OCI-LY1 (cell line): ENCODE data around the gene SPRED3.

ENCODE experiments used
- H2AFZ ChIP-seq: fragments of 200-600 bp; sonication (generic), shearing (Covaris generic); 2 replicates; pipeline ENCODE4 v1.6.0; 2014; ENCODE audit warnings: antibody characterized with exemption, mild to moderate bottlenecking, low read length
- H3F3A ChIP-seq: fragments of 200-600 bp; sonication (generic), shearing (Covaris generic); 2 replicates; pipeline ENCODE4 v1.6.0; 2014; ENCODE audit warnings: mild to moderate bottlenecking, antibody characterized with exemption, low read length, moderate library complexity; ENCODE audit not compliant: insufficient read depth
- H3K27ac ChIP-seq: fragments of 200-600 bp; sonication (generic); 2 replicates; pipeline ENCODE4 v1.5.1; 2014; ENCODE audit warnings: low read length, mixed run types, mild to moderate bottlenecking, low read depth; ENCODE audit not compliant: poor library complexity, severe bottlenecking
- H3K27me3 ChIP-seq: fragments of 200-600 bp; sonication (generic); 2 replicates; pipeline ENCODE4 v1.6.0; 2014; ENCODE audit warnings: antibody characterized with exemption, mild to moderate bottlenecking, low read length, moderate library complexity; ENCODE audit not compliant: insufficient read depth
- H3K36me3 ChIP-seq: fragments of 200-600 bp; sonication (generic); 2 replicates; pipeline ENCODE4 v1.6.1; 2014; ENCODE audit warnings: mild to moderate bottlenecking, antibody characterized with exemption, low read length, moderate library complexity, mixed read lengths; ENCODE audit not compliant: insufficient read depth
- H3K4me1 ChIP-seq: fragments of 200-600 bp; sonication (generic); 2 replicates; pipeline ENCODE4 v1.5.1; 2014; ENCODE audit warnings: mild to moderate bottlenecking, low read length, moderate library complexity; ENCODE audit not compliant: insufficient read depth, severe bottlenecking
- H3K4me2 ChIP-seq: fragments of 200-600 bp; sonication (generic), shearing (Covaris generic); 2 replicates; pipeline ENCODE4 v1.6.1; 2014; ENCODE audit warnings: low read length
- H3K4me3 ChIP-seq: fragments of 200-600 bp; sonication (generic); 2 replicates; pipeline ENCODE4 v1.5.1; 2014; ENCODE audit warnings: low read length, low read depth, mild to moderate bottlenecking, mixed read lengths; ENCODE audit not compliant: poor library complexity, severe bottlenecking
- H3K79me2 ChIP-seq: fragments of 200-600 bp; shearing (Covaris generic); 2 replicates; pipeline ENCODE4 v1.6.1; 2016; ENCODE audit warnings: mixed run types, low read length, mixed read lengths; ENCODE audit not compliant: insufficient read depth
- H3K9ac ChIP-seq: fragments of 200-600 bp; sonication (generic), shearing (Covaris generic); 2 replicates; pipeline ENCODE4 v1.6.1; 2014; ENCODE audit warnings: mild to moderate bottlenecking, low read length, mixed read lengths
- H3K9me2 ChIP-seq: fragments of 200-600 bp; sonication (generic), shearing (Covaris generic); 2 replicates; pipeline ENCODE4 v1.6.1; 2014; ENCODE audit warnings: low read depth, mild to moderate bottlenecking, low read length, mixed read lengths
- H3K9me3 ChIP-seq: fragments of 200-600 bp; shearing (Covaris generic); 2 replicates; pipeline ENCODE4 v1.6.1; 2014; ENCODE audit warnings: low read length, mixed read lengths
- H4K20me1 ChIP-seq: fragments of 200-600 bp; sonication (generic), shearing (Covaris generic); 2 replicates; pipeline ENCODE4 v1.6.0; 2016; ENCODE audit warnings: mild to moderate bottlenecking, low read length; ENCODE audit not compliant: insufficient read depth
- CTCF ChIP-seq: fragments of 200-600 bp; sonication (generic), shearing (Covaris generic); IDR thresholded peaks from 2 replicates; pipeline ENCODE4 v1.5.1; 2017; ENCODE audit warnings: mild to moderate bottlenecking, antibody characterized with exemption, low read length, moderate library complexity, mixed read lengths
- EZH2 ChIP-seq: fragments of 200-600 bp; sonication (generic), shearing (Covaris generic); IDR thresholded peaks from 2 replicates; pipeline ENCODE4 v1.8.0; 2017; ENCODE audit warnings: borderline replicate concordance, mixed run types, mild to moderate bottlenecking, antibody characterized with exemption, low read length, moderate library complexity, mixed read lengths

Gene SPRED3

GRCh38 chr19:38385057-38385803 is 3.3 kb upstream of the SPRED3 start:
- H3K9me2 ChIP-seq: no peaks in the 10 kb centered on the region
- no peak overlapping the region for H2AFZ ChIP-seq
- no peak overlapping the region for H3K4me2 ChIP-seq
- no peak overlapping the region for H3K27ac ChIP-seq
- H3K27me3 ChIP-seq: no peaks in the 10 kb centered on the region
- TF ChIP-seq EZH2: no peak
- no peak for TF ChIP-seq CTCF
- H3K9ac ChIP-seq: no peak overlapping the region
- H3K4me1 ChIP-seq: peaks cover 22% of the 10 kb centered on the region
- no peaks in the 10 kb centered on the region for H3K9me3 ChIP-seq
- H3K79me2 ChIP-seq: no peaks in the 10 kb centered on the region
- H3K4me3 ChIP-seq: no peak overlapping the region
- no peaks in the 10 kb centered on the region for H3F3A ChIP-seq
- H3K36me3 ChIP-seq: peaks cover 40% of the 10 kb centered on the region
- no peaks in the 10 kb centered on the region for H4K20me1 ChIP-seq

GRCh38 chr19:38385804-38386257 is 2.7 kb upstream of the SPRED3 start:
- H3K27me3 ChIP-seq: no peaks in the 10 kb centered on the region
- no peaks in the 10 kb centered on the region for H4K20me1 ChIP-seq
- no peak overlapping the region for H3K4me3 ChIP-seq
- H3K9me3 ChIP-seq: no peaks in the 10 kb centered on the region
- no peak overlapping the region; the same call in 1 of the 2 replicates for H3K4me2 ChIP-seq
- no peaks in the 10 kb centered on the region for H3K79me2 ChIP-seq
- H2AFZ ChIP-seq: no peak overlapping the region
- peaks cover 34% of the 10 kb centered on the region for H3K36me3 ChIP-seq
- peaks cover 22% of the 10 kb centered on the region for H3K4me1 ChIP-seq
- no peak for TF ChIP-seq CTCF
- no peak for TF ChIP-seq EZH2
- H3K27ac ChIP-seq: no peak overlapping the region
- H3K9me2 ChIP-seq: no peaks in the 10 kb centered on the region
- H3F3A ChIP-seq: no peaks in the 10 kb centered on the region
- no peak overlapping the region for H3K9ac ChIP-seq

- Histone ChIP-seq H3K9me3 (no peaks in the 10 kb centered on the region), H3K4me1 (peaks cover 22% of the 10 kb centered on the region), H3K4me2 (no peak overlapping the region; the same call in 1 of the 2 replicates), H3K27me3 (no peaks in the 10 kb centered on the region), H3K27ac (no peak overlapping the region), H3F3A (no peaks in the 10 kb centered on the region), H4K20me1 (no peaks in the 10 kb centered on the region), H3K4me3 (no peak overlapping the region), H3K79me2 (no peaks in the 10 kb centered on the region), H2AFZ (no peak overlapping the region), H3K36me3 (peaks cover 28% of the 10 kb centered on the region), H3K9ac (no peak overlapping the region), H3K9me2 (no peaks in the 10 kb centered on the region)
- TF ChIP-seq CTCF (no peak), EZH2 (no peak)
These were observed 2.1 kb upstream of the SPRED3 start for GRCh38 chr19:38386300-38386970.
